Smooth muscle cell (in vitro differentiated cells): ENCODE measurements around the gene RPTN. TPM values are rescaled to one million over a fixed set of nuclear protein-coding genes. Genes with fewer than 3 reads are reported as not detected.

Experiments used
- DNase-seq: peaks from one replicate; lab custom pipeline; 2025; ENCODE audit not compliant: unreplicated experiment; lab: John Stamatoyannopoulos, UW
- H2AFZ ChIP-seq: fragments of 200-600 bp; sonication (generic); 2 replicates; pipeline ENCODE4 v1.6.0; 2016; ENCODE audit warnings: antibody characterized with exemption, low read depth, mild to moderate bottlenecking
- H3F3A ChIP-seq: fragments of 200-600 bp; sonication (generic); 2 replicates; pipeline ENCODE4 v1.6.0; 2017; ENCODE audit warnings: antibody characterized with exemption, low read depth
- H3K27ac ChIP-seq: fragments of 200-600 bp; sonication (generic); 2 replicates; pipeline ENCODE4 v1.5.1; 2016; ENCODE audit warnings: low read depth, mild to moderate bottlenecking
- H3K27me3 ChIP-seq: fragments of 200-600 bp; sonication (generic); 2 replicates; pipeline ENCODE4 v1.6.1; 2016; ENCODE audit warnings: low read depth, mild to moderate bottlenecking
- H3K36me3 ChIP-seq: fragments of 200-600 bp; sonication (generic); 2 replicates; pipeline ENCODE4 v1.5.1; 2016; ENCODE audit warnings: low read depth
- H3K4me1 ChIP-seq: fragments of 200-600 bp; sonication (generic); 2 replicates; pipeline ENCODE4 v1.5.1; 2016; ENCODE audit warnings: low read depth
- H3K4me2 ChIP-seq: fragments of 200-600 bp; sonication (generic); 2 replicates; pipeline ENCODE4 v1.6.0; 2016; ENCODE audit warnings: mild to moderate bottlenecking
- H3K4me3 ChIP-seq: fragments of 200-600 bp; sonication (generic); 2 replicates; pipeline ENCODE4 v1.5.1; 2016; ENCODE audit warnings: mild to moderate bottlenecking
- H3K79me2 ChIP-seq: fragments of 200-600 bp; sonication (generic); 2 replicates; pipeline ENCODE4 v1.6.0; 2016; ENCODE audit warnings: low read depth, mild to moderate bottlenecking
- H3K9ac ChIP-seq: fragments of 200-600 bp; sonication (generic); 2 replicates; pipeline ENCODE4 v1.6.0; 2016; ENCODE audit warnings: low read depth
- H3K9me3 ChIP-seq: fragments of 200-600 bp; sonication (generic); replicated peaks from 2 replicates; pipeline ENCODE4 v1.5.1; 2016; ENCODE audit warnings: low read depth
- H4K20me1 ChIP-seq: fragments of 200-600 bp; sonication (generic); 2 replicates; pipeline ENCODE4 v1.6.0; 2016; ENCODE audit warnings: low read depth
- CTCF ChIP-seq: fragments of 200-600 bp; sonication (generic); IDR thresholded peaks from 2 replicates; pipeline ENCODE4 v1.5.1; 2017; ENCODE audit warnings: borderline replicate concordance, mild to moderate bottlenecking, antibody characterized with exemption; ENCODE audit not compliant: insufficient read depth, poor library complexity, severe bottlenecking
- WGBS: methylation state at CpG from one replicate; pipeline ENCODE4 v1.1.7; 2016; ENCODE audit warnings: low lambda C conversion rate; 5-methylcytosine and 5-hydroxymethylcytosine counted together
- polyA plus RNA-seq: library from polyadenylated mRNA; unstranded; fragments of >200 nt; fragmentation: Nextera tagmentation; extraction: Ambion mirVana; gene quantifications from 2 replicates; pipeline ENCODE4 v1.2.1, GENCODE V29; 2016
- total RNA-seq: library from RNA; depleted of rRNA; stranded (reverse); fragments of >200 nt; gene quantifications from 2 replicates; pipeline ENCODE4 v1.2.3, GENCODE V29; 2014

Gene RPTN
- total and polyA plus RNA-seq, 2 experiments from 2014 or later, result not detected

DNA sequence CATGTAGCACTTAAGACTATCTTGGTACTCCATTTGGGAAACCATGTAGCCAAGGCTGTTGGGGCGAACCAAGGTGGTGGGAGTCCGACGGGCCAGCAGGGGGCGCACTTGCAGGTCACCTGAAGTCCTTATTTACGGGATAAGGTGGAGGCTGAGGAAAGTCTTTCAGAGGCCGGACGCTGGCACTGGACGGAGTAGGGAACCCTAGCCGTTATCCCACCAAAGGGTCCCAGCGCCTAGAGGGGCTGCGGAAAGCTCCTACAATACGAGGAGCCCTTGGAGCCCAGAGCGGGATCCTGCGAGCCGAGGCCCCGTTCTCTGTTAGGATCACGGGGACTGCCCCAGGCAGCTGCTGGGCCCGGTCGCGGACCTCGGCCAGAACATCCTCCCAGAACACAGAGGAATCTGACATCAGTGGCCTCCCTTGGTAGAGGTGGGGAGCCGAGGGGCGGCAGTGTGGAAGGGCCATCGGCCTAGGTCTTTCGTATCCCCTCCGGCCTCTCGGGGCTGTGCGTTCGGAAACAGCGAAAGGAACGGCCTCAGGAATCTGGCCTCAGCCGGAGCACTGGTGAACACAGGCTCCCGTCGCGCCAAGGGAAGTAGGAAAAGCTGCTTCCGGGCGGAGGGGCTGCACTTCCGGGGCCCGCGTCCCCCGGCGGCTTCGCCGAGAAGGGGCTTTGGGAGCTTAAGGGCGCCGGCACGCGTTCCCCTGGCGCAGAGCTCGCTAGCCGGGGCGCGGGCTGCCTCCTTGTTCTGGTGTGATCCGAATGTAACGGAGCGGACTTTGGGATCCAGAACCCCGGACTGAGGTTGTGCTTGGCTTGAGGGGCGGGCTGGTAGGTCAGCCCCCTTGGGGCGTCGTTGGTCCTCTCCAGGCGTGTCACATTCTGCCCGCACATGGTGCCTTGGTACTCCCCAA is 29.9 kb upstream of the RPTN start:
- Histone ChIP-seq H3K4me3 (no peak overlapping the region), H3K4me1 (no peaks in the 10 kb centered on the region), H2AFZ (no peak overlapping the region), H3K36me3 (no peaks in the 10 kb centered on the region), H3F3A (no peaks in the 10 kb centered on the region), H4K20me1 (no peaks in the 10 kb centered on the region), H3K4me2 (no peak overlapping the region), H3K27me3 (no peaks in the 10 kb centered on the region), H3K9ac (no peak overlapping the region), H3K9me3 (no peaks in the 10 kb centered on the region), H3K79me2 (no peaks in the 10 kb centered on the region), H3K27ac (no peak overlapping the region)
- TF ChIP-seq CTCF, result peak; percentile 45
- WGBS, result 86% methylated on average over 58 of the region's 62 CpGs
- no peak for DNase-seq

DNA sequence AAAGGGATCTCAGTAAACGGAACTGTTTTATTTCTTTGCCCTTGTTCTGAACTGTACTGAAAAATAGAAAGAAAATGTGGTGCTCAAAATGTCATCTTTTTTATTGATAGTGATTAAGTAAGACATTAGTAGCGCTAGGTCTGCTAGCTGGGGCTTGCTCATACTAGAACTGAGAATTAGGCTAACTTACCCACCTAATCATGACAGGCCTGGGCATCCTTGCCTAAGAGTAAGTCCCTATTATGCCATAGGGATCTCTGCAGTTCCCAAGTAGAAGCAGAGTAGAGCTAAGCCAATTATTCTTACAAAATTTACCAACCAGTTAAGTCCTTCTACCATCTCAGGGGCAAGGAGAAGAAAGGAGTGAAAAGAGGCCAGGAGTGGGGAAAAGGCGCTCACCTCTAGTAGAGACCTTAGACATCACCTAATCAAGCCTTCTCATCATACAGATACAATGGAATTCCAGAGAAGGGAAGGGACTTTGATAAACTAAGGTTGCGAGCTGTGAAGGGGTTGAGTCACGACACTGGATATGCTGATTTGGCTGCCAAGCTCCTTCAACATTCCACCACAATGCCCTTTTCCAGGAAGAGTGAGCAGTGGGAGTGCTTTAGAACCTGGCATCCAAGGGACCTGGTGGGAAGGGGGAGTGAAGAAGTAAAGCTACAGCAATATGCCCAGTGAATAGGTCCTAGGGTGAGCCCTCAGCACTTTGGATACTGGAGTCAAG is 27.7 kb upstream of the RPTN start:
- no peak overlapping the region for H3K4me2 ChIP-seq
- no peaks in the 10 kb centered on the region for H4K20me1 ChIP-seq
- no peak overlapping the region for H3K9ac ChIP-seq
- WGBS, result 63% methylated on average over 5 of the region's 5 CpGs
- H3K4me1 ChIP-seq, result no peaks in the 10 kb centered on the region
- DNase-seq, result no peak
- no peak overlapping the region for H3K4me3 ChIP-seq
- no peaks in the 10 kb centered on the region for H3K36me3 ChIP-seq
- no peaks in the 10 kb centered on the region for H3K79me2 ChIP-seq
- no peaks in the 10 kb centered on the region for H3F3A ChIP-seq
- no peaks in the 10 kb centered on the region for H3K27me3 ChIP-seq
- H3K27ac ChIP-seq, result no peak overlapping the region
- TF ChIP-seq CTCF, result no peak
- H2AFZ ChIP-seq, result no peak overlapping the region
- H3K9me3 ChIP-seq, result no peaks in the 10 kb centered on the region

DNA sequence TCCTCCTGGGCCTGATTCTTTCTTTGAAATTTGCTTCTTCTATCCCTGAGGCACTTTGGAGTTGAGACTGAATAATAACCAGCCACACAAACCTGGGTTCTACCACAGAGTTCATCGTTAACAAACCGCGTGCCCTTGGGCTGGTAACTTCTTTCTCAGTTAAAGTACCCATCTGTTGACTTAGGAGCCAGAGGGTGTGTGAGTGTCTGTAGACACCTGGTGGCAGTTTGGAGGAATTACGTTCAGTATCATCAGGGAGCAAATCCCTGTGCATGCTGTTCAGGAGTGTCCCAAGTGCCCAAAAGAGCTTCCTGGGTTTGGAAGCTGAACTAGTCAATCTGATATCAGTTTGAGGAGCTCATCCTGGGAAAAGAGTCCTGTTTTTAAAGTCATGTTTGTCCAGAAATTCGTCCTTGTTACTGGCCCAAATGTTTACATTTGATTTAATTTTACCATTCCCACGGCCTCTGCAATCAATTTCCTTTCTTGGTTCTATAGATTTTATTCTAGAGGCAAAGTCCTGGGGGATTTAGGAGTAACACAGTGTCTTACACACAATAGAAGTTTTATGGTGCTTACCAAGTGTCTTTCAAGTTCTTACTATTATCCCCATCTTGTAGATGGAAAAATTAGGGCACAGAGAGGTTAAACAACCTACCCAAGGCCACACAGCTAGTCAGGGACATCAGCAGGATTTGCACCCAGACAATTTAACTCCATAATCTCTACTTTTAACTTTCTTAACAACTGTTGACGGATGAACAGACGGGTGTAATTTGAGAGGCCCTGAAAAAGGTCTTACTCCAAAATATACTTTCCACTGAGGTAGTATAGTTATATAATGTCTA is 26.7 kb upstream of the RPTN start:
- Histone ChIP-seq H3K4me1 (no peaks in the 10 kb centered on the region), H3K27me3 (no peaks in the 10 kb centered on the region), H3K27ac (no peak overlapping the region), H3K4me3 (no peak overlapping the region), H3K36me3 (no peaks in the 10 kb centered on the region), H3K4me2 (no peak overlapping the region), H3F3A (no peaks in the 10 kb centered on the region), H3K79me2 (no peaks in the 10 kb centered on the region), H2AFZ (no peak overlapping the region), H3K9me3 (no peaks in the 10 kb centered on the region), H4K20me1 (no peaks in the 10 kb centered on the region), H3K9ac (no peak overlapping the region)
- WGBS, result 19% methylated on average over 8 of the region's 8 CpGs
- peak; percentile 69 for TF ChIP-seq CTCF
- DNase-seq, result no peak
